PC-9 (cell line): ENCODE data around the gene PICK1. TPM values are rescaled to one million over a fixed set of nuclear protein-coding genes. Genes with fewer than 3 reads are reported as not detected.

Experiments used
- BruUV-seq: library from RNA; stranded (reverse); fragments of 400-500 nt; replicated peaks from 2 replicates; lab custom pipeline; 2021; lab: Mats Ljungman, UMichigan
- CTCF ChIA-PET: fragments of 300-600 bp; sonication (Branson Sonifier 250); formaldehyde crosslinking; loops from one replicate; lab custom pipeline; 2022; ENCODE audit warnings: antibody characterized with exemption; lab: Charles Lee
- POLR2A ChIA-PET: fragments of 300-600 bp; sonication (Branson Sonifier 250); formaldehyde crosslinking; loops from one replicate; lab custom pipeline; 2022; ENCODE audit warnings: antibody characterized with exemption; ENCODE audit not compliant: unreplicated experiment; lab: Charles Lee
- DNase-seq, 2 experiments: peaks; one replicate each; pipeline versions ENCODE4 v3.0.0 to v3.0.0-alpha.2; 2015 to 2022; ENCODE audit warnings: mixed read lengths in 1 of 2
- H2AFZ ChIP-seq: fragments of 200-600 bp; sonication (generic); 2 replicates; pipeline ENCODE4 v1.8.1; 2017; ENCODE audit warnings: antibody characterized with exemption
- H3F3A ChIP-seq: fragments of 200-600 bp; sonication (generic); 2 replicates; pipeline ENCODE4 v1.8.1; 2017; ENCODE audit warnings: antibody characterized with exemption, mild to moderate bottlenecking, low read depth; ENCODE audit not compliant: insufficient read depth
- H3K27ac ChIP-seq: fragments of 200-600 bp; sonication (generic); 2 replicates; pipeline ENCODE4 v1.6.1; 2016; ENCODE audit warnings: mixed run types
- H3K27me3 ChIP-seq: fragments of 200-600 bp; sonication (generic); 2 replicates; pipeline ENCODE4 v1.6.1; 2016; ENCODE audit warnings: low read depth, mixed run types; ENCODE audit not compliant: insufficient read depth
- H3K36me3 ChIP-seq: fragments of 200-600 bp; sonication (generic); 2 replicates; pipeline ENCODE4 v1.6.1; 2016; ENCODE audit warnings: low read depth, mixed run types
- H3K4me1 ChIP-seq: fragments of 200-600 bp; sonication (generic); replicated peaks from 2 replicates; pipeline ENCODE4 v1.6.1; 2016; ENCODE audit warnings: mixed run types; ENCODE audit not compliant: insufficient read depth
- H3K4me2 ChIP-seq: fragments of 200-600 bp; sonication (generic); 2 replicates; pipeline ENCODE4 v1.6.1; 2017; ENCODE audit warnings: mixed run types
- H3K4me3 ChIP-seq: fragments of 200-600 bp; sonication (generic); 2 replicates; pipeline ENCODE4 v1.6.1; 2016; ENCODE audit warnings: mixed run types
- H3K79me2 ChIP-seq: fragments of 200-600 bp; sonication (generic); 2 replicates; pipeline ENCODE4 v1.6.1; 2017; ENCODE audit warnings: low read depth, mixed run types
- H3K9me2 ChIP-seq: fragments of 200-600 bp; sonication (generic); 2 replicates; pipeline ENCODE4 v1.8.1; 2017; ENCODE audit warnings: mild to moderate bottlenecking; ENCODE audit not compliant: insufficient read depth
- H3K9me3 ChIP-seq: fragments of 200-600 bp; sonication (generic); 2 replicates; pipeline ENCODE4 v1.8.1; 2016; ENCODE audit warnings: low read depth; ENCODE audit not compliant: insufficient read depth
- H4K20me1 ChIP-seq: fragments of 200-600 bp; sonication (generic); 2 replicates; pipeline ENCODE4 v1.8.1; 2017; ENCODE audit not compliant: insufficient read depth
- CTCF ChIP-seq: fragments of 200-600 bp; sonication (generic); conservative IDR thresholded peaks from 2 replicates; pipeline ENCODE4 v1.6.1; 2017; ENCODE audit warnings: mixed run types, antibody characterized with exemption, mild to moderate bottlenecking, moderate library complexity
- EZH2 ChIP-seq: fragments of 200-600 bp; sonication (generic); IDR thresholded peaks from 2 replicates; pipeline ENCODE4 v1.8.0; 2017; ENCODE audit warnings: antibody characterized with exemption, low read depth
- intact Hi-C: fragments of 100-400 bp; cut with micrococcal nuclease; formaldehyde crosslinking; loops from one replicate; pipeline ENCODE4 v1.10.0; 2022; ENCODE audit not compliant: unreplicated experiment
- total RNA-seq: library from RNA; stranded (reverse); gene quantifications from 2 replicates; pipeline ENCODE4 v1.2.3, GENCODE V29; 2021

PICK1 gene
- total RNA-seq, 1 experiment from 2014 or later = 55.9 TPM

GRCh38 chr22:38025514-38025913 lies 31.7 kb upstream of the PICK1 start:
- H3K4me3 ChIP-seq = no peak overlapping the region
- no TSS peak for BruUV-seq
- H3K27me3 ChIP-seq = peaks cover 30% of the 10 kb centered on the region; the same call in 1 of the 2 replicates
- intact Hi-C loops = no loop called here
- H3K27ac ChIP-seq = no peak overlapping the region
- no peaks in the 10 kb centered on the region for H3K9me2 ChIP-seq
- TF ChIP-seq EZH2 (no peak), CTCF (no peak)
- ChIA-PET CTCF (no interaction called here), POLR2A (no interaction called here)
- H3K79me2 ChIP-seq = no peaks in the 10 kb centered on the region
- no peak overlapping the region for H3K4me2 ChIP-seq
- no peak for DNase-seq
- no peaks in the 10 kb centered on the region for H3K4me1 ChIP-seq
- no peak overlapping the region for H2AFZ ChIP-seq
- H4K20me1 ChIP-seq = no peaks in the 10 kb centered on the region
- H3F3A ChIP-seq = no peaks in the 10 kb centered on the region
- H3K9me3 ChIP-seq = no peaks in the 10 kb centered on the region
- no peaks in the 10 kb centered on the region for H3K36me3 ChIP-seq

GRCh38 chr22:38026130-38027111 lies 30.8 kb upstream of the PICK1 start:
- H2AFZ ChIP-seq = no peak overlapping the region
- ChIA-PET POLR2A (no interaction called here), CTCF (no interaction called here)
- no peaks in the 10 kb centered on the region for H3K9me2 ChIP-seq
- H3K9me3 ChIP-seq = no peaks in the 10 kb centered on the region
- no peaks in the 10 kb centered on the region for H3K79me2 ChIP-seq
- H3K4me2 ChIP-seq = no peak overlapping the region
- peaks cover 30% of the 10 kb centered on the region; the same call in 1 of the 2 replicates for H3K27me3 ChIP-seq
- TF ChIP-seq CTCF = no peak
- no peak for TF ChIP-seq EZH2
- no peaks in the 10 kb centered on the region for H3K4me1 ChIP-seq
- H3K4me3 ChIP-seq = no peak overlapping the region
- H3K36me3 ChIP-seq = no peaks in the 10 kb centered on the region
- no TSS peak for BruUV-seq
- no peak overlapping the region for H3K27ac ChIP-seq
- intact Hi-C loops = no loop called here
- no peak for DNase-seq
- no peaks in the 10 kb centered on the region for H3F3A ChIP-seq
- H4K20me1 ChIP-seq = no peaks in the 10 kb centered on the region

- H3K27me3 ChIP-seq = peaks cover 30% of the 10 kb centered on the region; the same call in 1 of the 2 replicates
- no TSS peak for BruUV-seq
- no peaks in the 10 kb centered on the region for H3F3A ChIP-seq
- intact Hi-C loops = no loop called here
- DNase-seq = no peak
- no peaks in the 10 kb centered on the region for H3K9me3 ChIP-seq
- H3K79me2 ChIP-seq = no peaks in the 10 kb centered on the region
- H3K36me3 ChIP-seq = no peaks in the 10 kb centered on the region
- no peak for TF ChIP-seq CTCF
- no peak for TF ChIP-seq EZH2
- H3K4me2 ChIP-seq = no peak overlapping the region
- H2AFZ ChIP-seq = no peak overlapping the region
- H3K27ac ChIP-seq = no peak overlapping the region
- H4K20me1 ChIP-seq = no peaks in the 10 kb centered on the region
- no peaks in the 10 kb centered on the region for H3K4me1 ChIP-seq
- no peaks in the 10 kb centered on the region for H3K9me2 ChIP-seq
- no peak overlapping the region for H3K4me3 ChIP-seq
- ChIA-PET CTCF (no interaction called here), POLR2A (no interaction called here)
These were observed 29.7 kb upstream of the PICK1 start for GRCh38 chr22:38027487-38027886.
